Bronchial epithelial cell (primary cell): ENCODE results near the gene CHKA. TPM values are rescaled to one million over a fixed set of nuclear protein-coding genes. Genes with fewer than 3 reads are reported as not detected.

ENCODE experiments used
- DNase-seq: peaks from one replicate; pipeline ENCODE4 v3.0.0-alpha.2; 2010; ENCODE audit warnings: low read depth
- FAIRE-seq: peaks from 2 replicates; lab custom pipeline; 2011; peaks lifted over from hg19 to GRCh38; lab: Jason Lieb, UNC
- H3K27me3 ChIP-seq: 2 replicates; pipeline ENCODE4 v1.5.1; 2011; ENCODE audit warnings: low read length; ENCODE audit not compliant: control insufficient read depth, insufficient read depth
- H3K36me3 ChIP-seq: 2 replicates; pipeline ENCODE4 v1.5.1; 2011; ENCODE audit warnings: low read length; ENCODE audit not compliant: control insufficient read depth, insufficient read depth
- H3K4me3 ChIP-seq: 2 replicates; pipeline ENCODE4 v1.5.1; 2011; ENCODE audit warnings: mild to moderate bottlenecking, low read depth, low read length, control low read depth
- CTCF ChIP-seq: IDR thresholded peaks from 2 replicates; pipeline ENCODE4 v1.5.1; 2011; ENCODE audit warnings: mild to moderate bottlenecking, moderate library complexity, low read length, control low read depth, inconsistent platforms; ENCODE audit not compliant: insufficient read depth, severe bottlenecking
- total RNA-seq: library from RNA; depleted of rRNA; stranded (reverse); fragments of >200 nt; gene quantifications from 2 replicates; pipeline ENCODE4 v1.2.1, GENCODE V29; 2014

Gene CHKA
- total RNA-seq, 1 donor from 2014 or later, result 7.4 TPM

GRCh38 chr11:68146704-68147474 lies 25.7 kb upstream of the CHKA start:
- no peaks in the 10 kb centered on the region for H3K27me3 ChIP-seq
- no peak for FAIRE-seq
- no peak overlapping the region for H3K4me3 ChIP-seq
- DNase-seq, result peak; percentile 45
- no peaks in the 10 kb centered on the region for H3K36me3 ChIP-seq
- TF ChIP-seq CTCF, result no peak

- Histone ChIP-seq H3K36me3 (no peaks in the 10 kb centered on the region), H3K4me3 (no peak overlapping the region), H3K27me3 (no peaks in the 10 kb centered on the region)
- no peak for FAIRE-seq
- peak; percentile 13 for DNase-seq
- no peak for TF ChIP-seq CTCF
Measured at GRCh38 chr11:68146010-68146540, 24.9 kb upstream of the CHKA start.

GRCh38 chr11:68145120-68145866 lies 24.1 kb upstream of the CHKA start:
- peak; percentile 58 for DNase-seq
- H3K4me3 ChIP-seq, result no peak overlapping the region
- no peaks in the 10 kb centered on the region for H3K27me3 ChIP-seq
- TF ChIP-seq CTCF, result no peak
- H3K36me3 ChIP-seq, result no peaks in the 10 kb centered on the region
- no peak for FAIRE-seq

- H3K27me3 ChIP-seq, result no peaks in the 10 kb centered on the region
- H3K36me3 ChIP-seq, result no peaks in the 10 kb centered on the region
- DNase-seq, result no peak
- no peak overlapping the region for H3K4me3 ChIP-seq
- no peak for FAIRE-seq
- no peak for TF ChIP-seq CTCF
Measured at GRCh38 chr11:68143310-68143689, 22.1 kb upstream of the CHKA start.

- Histone ChIP-seq H3K4me3 (no peak overlapping the region), H3K36me3 (no peaks in the 10 kb centered on the region), H3K27me3 (no peaks in the 10 kb centered on the region)
- no peak for TF ChIP-seq CTCF
- DNase-seq, result no peak
- no peak for FAIRE-seq
Measured at GRCh38 chr11:68142441-68143309, 21.5 kb upstream of the CHKA start.
